Spleen (tissue), 11 donors: ENCODE results near the gene GPN2. TPM values are rescaled to one million over a fixed set of nuclear protein-coding genes. Genes with fewer than 3 reads are reported as not detected.
A peak's percentile ranks its signal among the peaks of the same experiment; 100 is the strongest.

Source experiments
- DNase-seq: peaks from one replicate; pipeline ENCODE4 v3.0.0-alpha.2; 2020
- H3K27ac ChIP-seq, 8 donors: fragments of 200-600 bp; sonication (generic) in 7 of 8; 1 replicate in 4 of 8; 2 replicates in 4 of 8; pipeline versions ENCODE4 v1.5.0 to v1.8.0; 2016 to 2021; ENCODE audit warnings: inconsistent platforms in 4 of 8, mild to moderate bottlenecking in 4 of 8, moderate library complexity in 1 of 8
- H3K27me3 ChIP-seq, 7 donors: fragments of 200-600 bp; sonication (generic) in 6 of 7; replicated peaks in 1 of 7; 1 replicate in 4 of 7; 2 replicates in 3 of 7; pipeline versions ENCODE4 v1.5.0 to v1.8.0; 2016 to 2021; ENCODE audit warnings: inconsistent platforms in 3 of 7, mild to moderate bottlenecking in 1 of 7
- H3K36me3 ChIP-seq, 6 donors: fragments of 200-600 bp; sonication (generic) in 5 of 6; 1 replicate in 4 of 6; 2 replicates in 2 of 6; pipeline versions ENCODE4 v1.5.0 to v1.8.0; 2016 to 2021; ENCODE audit warnings: inconsistent platforms in 2 of 6
- H3K4me1 ChIP-seq, 6 donors: fragments of 200-600 bp; sonication (generic) in 5 of 6; 1 replicate in 3 of 6; 2 replicates in 3 of 6; pipeline versions ENCODE4 v1.5.0 to v1.8.0; 2016 to 2021; ENCODE audit warnings: inconsistent platforms in 3 of 6
- H3K4me3 ChIP-seq, 8 donors: fragments of 200-600 bp; sonication (generic) in 7 of 8; 1 replicate in 4 of 8; 2 replicates in 4 of 8; pipeline versions ENCODE4 v1.5.0 to v1.8.0; 2016 to 2021; ENCODE audit warnings: inconsistent platforms in 4 of 8, mild to moderate bottlenecking in 4 of 8, moderate library complexity in 2 of 8
- H3K9me3 ChIP-seq, 8 donors: fragments of 200-600 bp; sonication (generic) in 7 of 8; 1 replicate in 4 of 8; 2 replicates in 4 of 8; pipeline versions ENCODE4 v1.5.0 to v1.8.0; 2016 to 2021; ENCODE audit warnings: inconsistent platforms in 4 of 8
- POLR2A ChIP-seq, 3 donors: fragments of 450-650 bp; IDR thresholded peaks; one replicate each; pipeline ENCODE4 v1.5.1; 2017; ENCODE audit warnings: antibody characterized with exemption in 3 of 3, mild to moderate bottlenecking in 1 of 3
- POLR2AphosphoS5 ChIP-seq, 3 donors: sonication (generic); formaldehyde crosslinking; IDR thresholded peaks; one replicate each; pipeline ENCODE4 v1.5.1; 2017; ENCODE audit warnings: antibody characterized with exemption in 3 of 3
- WGBS, 5 donors: extraction: QIAGEN DNeasy Blood & Tissue Kit in 3 of 5; methylation state at CpG; one replicate each; pipeline versions ENCODE4 v1.1.5 to v1.1.7; 2013 to 2018; 5-methylcytosine and 5-hydroxymethylcytosine counted together
- intact Hi-C: fragments of 100-400 bp; cut with DNase I; formaldehyde crosslinking; loops from one replicate; pipeline ENCODE4 v1.15.0; 2023; ENCODE audit warnings: low total_unique reads
- polyA plus RNA-seq, 3 donors: library from polyadenylated mRNA; stranded (reverse); fragments of 200-250 nt; gene quantifications; one replicate each; pipeline ENCODE4 v1.2.1, GENCODE V29; 2013
- total RNA-seq, 7 donors: library from RNA; depleted of rRNA in 3 of 7; stranded (reverse); fragments of >200 nt in 3 of 7; fragmentation: NEBNext Ultra II Directional in 4 of 7; extraction: Animal tissue kit (Norgen Biotek cat#: 25700) in 4 of 7; gene quantifications; one replicate each; pipeline versions ENCODE4 v1.1.0 to v1.2.1, GENCODE V29; 2016 to 2021
- TF ChIP-seq, protein P1 (sequence below), 11 experiments: fragments of 200-600 bp in 7 of 11; fragments of 450-650 bp in 4 of 11; sonication (generic) in 4 of 11; IDR thresholded peaks in 8 of 11; conservative IDR thresholded peaks in 3 of 11; 1 replicate in 7 of 11; 2 replicates in 4 of 11; pipeline versions ENCODE4 v1.4.0 to v1.8.0; 2016 to 2021; ENCODE audit warnings: antibody characterized with exemption in 11 of 11, inconsistent platforms in 4 of 11, mild to moderate bottlenecking in 1 of 11
- donor health status: healthy with polysubstance abuse.
- donor health status: DM: no; HTN: no; CAD: no; lungs with moderate emphysema.
- donor health status: DM: no; HTN: no; CAD: no.
- donor health status: Bipolar disorder and iron deficiency.
- donor health status: healthy.
- donor health status: DM: no; HTN: no; CAD: no.
- donor health status: DM: yes; HTN: yes; CAD: no.

GPN2 gene
- total and polyA plus RNA-seq, 10 donors, result 11.6 to 28.7 (median 17.1) TPM

DNA sequence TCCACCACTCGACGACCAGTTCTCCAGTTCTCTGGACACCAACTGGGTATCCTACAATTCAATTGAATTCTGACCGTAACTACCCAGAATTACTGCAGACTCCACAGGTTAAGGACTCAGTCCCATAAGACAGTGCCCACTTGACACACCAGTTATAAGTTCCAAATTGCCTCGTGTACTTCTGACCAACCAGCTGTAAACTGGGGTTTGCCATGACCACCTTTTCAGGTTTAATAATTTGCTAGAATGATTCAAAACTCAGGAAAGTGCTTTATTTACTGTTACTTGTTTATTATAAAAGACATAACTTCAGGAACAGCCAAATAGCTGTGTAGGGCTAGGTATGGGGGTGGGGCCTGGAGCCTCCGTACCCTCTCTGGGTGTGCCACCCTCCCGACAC is 46.7 kb upstream of the GPN2 start:
- TF ChIP-seq POLR2AphosphoS5 (IDR thresholded peaks at IDR 0.05) (no peak), POLR2A (IDR thresholded peaks at IDR 0.05) (no peak)
- TF ChIP-seq, protein P1, sequence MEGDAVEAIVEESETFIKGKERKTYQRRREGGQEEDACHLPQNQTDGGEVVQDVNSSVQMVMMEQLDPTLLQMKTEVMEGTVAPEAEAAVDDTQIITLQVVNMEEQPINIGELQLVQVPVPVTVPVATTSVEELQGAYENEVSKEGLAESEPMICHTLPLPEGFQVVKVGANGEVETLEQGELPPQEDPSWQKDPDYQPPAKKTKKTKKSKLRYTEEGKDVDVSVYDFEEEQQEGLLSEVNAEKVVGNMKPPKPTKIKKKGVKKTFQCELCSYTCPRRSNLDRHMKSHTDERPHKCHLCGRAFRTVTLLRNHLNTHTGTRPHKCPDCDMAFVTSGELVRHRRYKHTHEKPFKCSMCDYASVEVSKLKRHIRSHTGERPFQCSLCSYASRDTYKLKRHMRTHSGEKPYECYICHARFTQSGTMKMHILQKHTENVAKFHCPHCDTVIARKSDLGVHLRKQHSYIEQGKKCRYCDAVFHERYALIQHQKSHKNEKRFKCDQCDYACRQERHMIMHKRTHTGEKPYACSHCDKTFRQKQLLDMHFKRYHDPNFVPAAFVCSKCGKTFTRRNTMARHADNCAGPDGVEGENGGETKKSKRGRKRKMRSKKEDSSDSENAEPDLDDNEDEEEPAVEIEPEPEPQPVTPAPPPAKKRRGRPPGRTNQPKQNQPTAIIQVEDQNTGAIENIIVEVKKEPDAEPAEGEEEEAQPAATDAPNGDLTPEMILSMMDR (IDR thresholded peaks at IDR 0.05 in 8 of 11, conservative IDR thresholded peaks at IDR 0.05 in 3 of 11), result no peak
- Histone ChIP-seq H3K27ac (peak overlapping the region in 1 of 8 donors; percentile 67), H3K27me3 (no peaks in the 10 kb centered on the region), H3K9me3 (no peaks in the 10 kb centered on the region), H3K36me3 (peaks cover 0 to 87% (median 34%) of the 10 kb centered on the region in 6 donors), H3K4me1 (peaks cover 2 to 56% (median 29%) of the 10 kb centered on the region in 6 donors), H3K4me3 (no peak overlapping the region)
- intact Hi-C loops, result no loop called here
- 82 to 91% (median 88%) methylated on average over 6 of the region's 6 CpGs for WGBS, 5 donors
- DNase-seq, result no peak

DNA sequence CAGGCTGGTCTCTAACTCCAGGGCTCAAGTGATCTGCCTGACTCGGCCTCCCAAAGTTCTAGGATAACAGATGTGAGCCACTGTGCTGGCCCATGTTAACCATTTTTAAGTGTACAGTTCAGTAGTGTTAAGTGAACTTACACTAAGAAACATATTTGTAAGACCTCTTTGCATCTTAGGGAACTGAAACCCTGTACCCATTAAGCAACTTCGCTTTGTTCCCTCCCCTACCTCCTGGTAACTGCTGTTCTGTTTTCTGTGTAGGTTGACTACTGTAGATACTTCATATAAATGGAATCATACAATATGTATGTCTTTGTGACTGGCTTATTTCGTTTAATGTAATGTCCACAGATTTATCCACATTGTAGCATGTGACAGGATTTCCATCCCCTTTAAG is 42.4 kb upstream of the GPN2 start:
- Histone ChIP-seq H3K27ac (peak overlapping the region in 4 of 8 donors; percentile 20 to 30 (median 22)), H3K36me3 (peaks cover 0 to 90% (median 48%) of the 10 kb centered on the region in 6 donors), H3K9me3 (no peaks in the 10 kb centered on the region), H3K4me3 (no peak overlapping the region), H3K4me1 (peaks cover 2 to 31% (median 14%) of the 10 kb centered on the region in 6 donors), H3K27me3 (no peaks in the 10 kb centered on the region)
- intact Hi-C loops, result no loop called here
- DNase-seq, result no peak
- WGBS, 5 donors, result 65 to 80% (median 71%) methylated on average over 3 of the region's 3 CpGs
- TF ChIP-seq, protein P1 (IDR thresholded peaks at IDR 0.05 in 8 of 11, conservative IDR thresholded peaks at IDR 0.05 in 3 of 11), result no peak
- TF ChIP-seq POLR2AphosphoS5 (IDR thresholded peaks at IDR 0.05), result no peak
- no peak for TF ChIP-seq POLR2A (IDR thresholded peaks at IDR 0.05)

DNA sequence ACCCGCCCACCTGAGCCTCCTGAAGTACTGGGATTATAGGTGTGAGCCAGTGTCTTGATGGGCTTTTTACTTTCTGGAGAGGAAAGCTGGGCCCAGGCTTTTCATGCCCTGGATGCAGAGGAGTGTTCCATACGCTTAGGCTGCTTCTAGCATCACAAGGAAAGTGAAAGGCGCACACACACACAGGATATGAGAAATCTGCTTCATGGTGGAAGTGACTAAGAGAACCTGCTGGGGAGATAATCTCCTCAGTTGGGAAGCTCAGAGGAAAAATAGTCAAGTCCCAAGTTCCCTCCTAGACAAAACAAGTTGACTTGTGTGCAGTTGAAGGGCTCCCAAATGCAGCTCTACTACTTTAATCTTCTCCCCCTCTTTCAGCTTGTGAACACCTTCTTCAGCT is 33.6 kb upstream of the GPN2 start:
- TF ChIP-seq POLR2A (IDR thresholded peaks at IDR 0.05), result no peak
- no peak for TF ChIP-seq POLR2AphosphoS5 (IDR thresholded peaks at IDR 0.05)
- TF ChIP-seq, protein P1 (IDR thresholded peaks at IDR 0.05 in 8 of 11, conservative IDR thresholded peaks at IDR 0.05 in 3 of 11), result no peak
- no peak for DNase-seq
- 90 to 94% (median 92%) methylated on average over 3 of the region's 3 CpGs for WGBS, 5 donors
- H3K4me1 ChIP-seq, result peaks cover 7 to 50% (median 30%) of the 10 kb centered on the region in 6 donors
- H3K9me3 ChIP-seq, result no peaks in the 10 kb centered on the region
- H3K27ac ChIP-seq, result no peak overlapping the region
- intact Hi-C loops, result no loop called here
- H3K4me3 ChIP-seq, result no peak overlapping the region
- H3K27me3 ChIP-seq, result no peaks in the 10 kb centered on the region
- peaks cover 0 to 59% (median 46%) of the 10 kb centered on the region in 6 donors for H3K36me3 ChIP-seq

DNA sequence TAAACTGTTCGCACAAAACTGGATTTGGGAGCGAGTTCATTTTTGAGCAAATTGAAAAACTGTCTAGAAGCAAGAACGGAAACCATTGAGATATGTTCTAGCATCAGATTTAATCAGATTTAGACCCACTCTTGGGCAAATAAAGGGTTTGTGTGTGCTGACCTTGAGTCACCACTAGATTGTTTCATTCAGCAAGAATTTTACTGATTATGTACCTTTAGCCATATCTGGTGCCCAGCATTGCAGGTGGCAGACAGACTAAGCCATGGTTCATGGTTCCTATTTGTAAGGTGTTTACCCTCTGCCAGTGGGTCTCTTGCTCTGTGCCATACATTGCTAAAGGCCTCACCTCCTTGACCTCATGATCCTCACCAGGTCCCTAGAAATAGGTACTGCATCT is 32.8 kb upstream of the GPN2 start:
- Histone ChIP-seq H3K27me3 (no peaks in the 10 kb centered on the region), H3K36me3 (peaks cover 0 to 50% (median 41%) of the 10 kb centered on the region in 6 donors), H3K4me3 (peak overlapping the region in 7 of 8 donors; percentile 83 to 91 (median 87)), H3K4me1 (peaks cover 7 to 50% (median 30%) of the 10 kb centered on the region in 6 donors), H3K27ac (peak overlapping the region in 1 of 8 donors; percentile 91), H3K9me3 (no peaks in the 10 kb centered on the region)
- intact Hi-C loops, result no loop called here
- DNase-seq, result no peak
- TF ChIP-seq, protein P1 (IDR thresholded peaks at IDR 0.05 in 8 of 11, conservative IDR thresholded peaks at IDR 0.05 in 3 of 11), result no peak
- no peak for TF ChIP-seq POLR2A (IDR thresholded peaks at IDR 0.05)
- TF ChIP-seq POLR2AphosphoS5 (IDR thresholded peaks at IDR 0.05), result no peak
- 83 to 94% (median 88%) methylated on average over 3 of the region's 3 CpGs for WGBS, 5 donors
